Measurements from ENCODE around the gene GGA3.

DNA sequence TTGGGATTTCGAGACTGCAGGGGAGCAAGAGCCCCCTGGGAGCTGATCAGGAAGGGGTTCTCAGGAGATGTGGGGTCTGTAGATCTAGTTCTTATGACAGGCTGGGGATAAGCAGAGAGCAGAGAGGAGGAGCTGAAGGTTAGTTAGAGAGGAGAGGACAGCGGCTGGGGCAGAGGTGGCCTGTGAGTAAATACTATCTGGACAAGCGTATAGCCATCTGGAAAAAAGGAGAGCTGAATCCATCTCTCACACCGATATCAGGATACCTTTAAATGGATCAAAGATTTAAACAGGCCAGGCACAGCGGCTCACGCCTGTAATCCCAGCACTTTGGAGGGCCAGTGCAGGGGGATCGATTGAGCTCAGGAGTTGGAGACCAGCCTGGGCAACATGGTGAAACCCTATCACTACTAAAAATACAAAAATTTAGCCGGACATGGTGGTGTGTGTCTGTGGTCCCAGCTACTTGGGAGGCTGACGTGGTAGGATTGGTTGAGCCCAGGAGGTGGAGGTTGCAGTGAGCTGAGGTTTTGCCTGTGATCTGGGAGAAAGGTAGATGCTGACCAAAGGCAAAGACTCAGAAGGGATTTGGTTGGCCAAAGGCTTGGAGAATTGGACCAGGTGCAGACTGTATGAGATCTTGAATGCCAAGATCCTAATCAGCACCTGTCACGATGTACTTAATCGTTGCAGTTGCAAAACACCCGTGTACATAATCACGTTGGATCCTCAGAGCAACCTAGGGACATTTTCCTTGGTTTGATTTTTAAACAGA is 46.7 kb upstream of the GGA3 start:
- TF ChIP-seq POLR2A (IDR thresholded peaks at IDR 0.05): no peak
- TF ChIP-seq, protein P1, sequence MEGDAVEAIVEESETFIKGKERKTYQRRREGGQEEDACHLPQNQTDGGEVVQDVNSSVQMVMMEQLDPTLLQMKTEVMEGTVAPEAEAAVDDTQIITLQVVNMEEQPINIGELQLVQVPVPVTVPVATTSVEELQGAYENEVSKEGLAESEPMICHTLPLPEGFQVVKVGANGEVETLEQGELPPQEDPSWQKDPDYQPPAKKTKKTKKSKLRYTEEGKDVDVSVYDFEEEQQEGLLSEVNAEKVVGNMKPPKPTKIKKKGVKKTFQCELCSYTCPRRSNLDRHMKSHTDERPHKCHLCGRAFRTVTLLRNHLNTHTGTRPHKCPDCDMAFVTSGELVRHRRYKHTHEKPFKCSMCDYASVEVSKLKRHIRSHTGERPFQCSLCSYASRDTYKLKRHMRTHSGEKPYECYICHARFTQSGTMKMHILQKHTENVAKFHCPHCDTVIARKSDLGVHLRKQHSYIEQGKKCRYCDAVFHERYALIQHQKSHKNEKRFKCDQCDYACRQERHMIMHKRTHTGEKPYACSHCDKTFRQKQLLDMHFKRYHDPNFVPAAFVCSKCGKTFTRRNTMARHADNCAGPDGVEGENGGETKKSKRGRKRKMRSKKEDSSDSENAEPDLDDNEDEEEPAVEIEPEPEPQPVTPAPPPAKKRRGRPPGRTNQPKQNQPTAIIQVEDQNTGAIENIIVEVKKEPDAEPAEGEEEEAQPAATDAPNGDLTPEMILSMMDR (IDR thresholded peaks at IDR 0.05): no peak

All from heart left ventricle (tissue), 13 donors.